GM19239 (cell line): Measurements from ENCODE around the gene LDB2.
A peak's percentile ranks its signal among the peaks of the same experiment; 100 is the strongest.
"Not testable (repeated sequence)": the region's sequence is repeated elsewhere in the genome, so short reads cannot be mapped to it uniquely, and the experiment has no call there.

ENCODE experiments used
- DNase-seq: peaks from one replicate; pipeline ENCODE4 v3.0.0; 2011; ENCODE audit warnings: low spot score; ENCODE audit not compliant: insufficient read length
- FAIRE-seq: peaks from 2 replicates; lab custom pipeline; 2011; peaks lifted over from hg19 to GRCh38; lab: Jason Lieb, UNC

Gene LDB2

GRCh38 chr4:16897991-16898827, at the start of gene LDB2:
Gene LDB2, minus strand, starts transcription at chr4:16898645.
- DNase-seq (no peak), FAIRE-seq (no peak)

GRCh38 chr4:16942491-16942890, 44.0 kb upstream of the LDB2 start:
- FAIRE-seq = no peak
- DNase-seq = no peak

- FAIRE-seq (no peak), DNase-seq (no peak)
Observed at GRCh38 chr4:16939178-16939577, 40.7 kb upstream of the LDB2 start.

- FAIRE-seq (no peak), DNase-seq (no peak)
Observed at GRCh38 chr4:16938512-16939040, 40.1 kb upstream of the LDB2 start.

GRCh38 chr4:16931339-16932305, 33.2 kb upstream of the LDB2 start:
- no peak for FAIRE-seq

GRCh38 chr4:16926214-16926613, 27.8 kb upstream of the LDB2 start:
- FAIRE-seq = no peak
- DNase-seq = no peak

More at GRCh38 chr4:16931339-16932305, 33.2 kb upstream of the LDB2 start:
- DNase-seq = no peak

GRCh38 chr4:16918716-16919115, 20.3 kb upstream of the LDB2 start:
- DNase-seq, FAIRE-seq: not testable (repeated sequence)

GRCh38 chr4:16916719-16917337, 18.4 kb upstream of the LDB2 start:
- peak; percentile 52 for DNase-seq
- FAIRE-seq = peak; percentile 79

- no peak for FAIRE-seq
Observed at GRCh38 chr4:16916031-16916430, 17.6 kb upstream of the LDB2 start.

GRCh38 chr4:16914208-16914607, 15.8 kb upstream of the LDB2 start:
- no peak for DNase-seq
- FAIRE-seq = no peak

More at GRCh38 chr4:16916031-16916430, 17.6 kb upstream of the LDB2 start:
- DNase-seq = no peak

GRCh38 chr4:16912896-16913295, 14.5 kb upstream of the LDB2 start:
- FAIRE-seq (no peak), DNase-seq (no peak)

- no peak for FAIRE-seq
- no peak for DNase-seq
Observed at GRCh38 chr4:16909281-16909680, 10.8 kb upstream of the LDB2 start.

- DNase-seq = no peak
- FAIRE-seq = no peak
Observed at GRCh38 chr4:16908377-16909021, 10.1 kb upstream of the LDB2 start.

- FAIRE-seq (no peak), DNase-seq (no peak)
Observed at GRCh38 chr4:16900325-16900724, 1.9 kb upstream of the LDB2 start.

- DNase-seq (no peak), FAIRE-seq (no peak)
Observed at GRCh38 chr4:16896881-16897750, 1.3 kb downstream of the LDB2 start.

GRCh38 chr4:16894406-16894805, 4.0 kb downstream of the LDB2 start:
- DNase-seq = no peak
- no peak for FAIRE-seq

GRCh38 chr4:16893141-16893651, 5.2 kb downstream of the LDB2 start:
- DNase-seq = no peak

GRCh38 chr4:16890651-16891050, 7.8 kb downstream of the LDB2 start:
- no peak for DNase-seq
- FAIRE-seq = no peak

More at GRCh38 chr4:16893141-16893651, 5.2 kb downstream of the LDB2 start:
- FAIRE-seq = no peak

GRCh38 chr4:16889945-16890344, 8.5 kb downstream of the LDB2 start:
- FAIRE-seq = no peak
- DNase-seq = no peak
